GM12878 (cell line): ENCODE measurements around the gene NEAT1. TPM values are rescaled to one million over a fixed set of nuclear protein-coding genes. Genes with fewer than 3 reads are reported as not detected.

ENCODE experiments used
- BCL11A ChIP-seq: IDR thresholded peaks from 2 replicates; pipeline ENCODE4 v1.6.1; 2011; ENCODE audit warnings: low read depth, low read length
- CBFB ChIP-seq: IDR thresholded peaks from 2 replicates; pipeline ENCODE4 v1.6.1; 2016; ENCODE audit warnings: antibody characterized with exemption, low read depth
- EED ChIP-seq: sonication (generic); IDR thresholded peaks from 2 replicates; pipeline ENCODE4 v1.6.1; 2016; ENCODE audit warnings: antibody characterized with exemption, low read depth
- EGR1 ChIP-seq, 2 experiments: IDR thresholded peaks; 1 replicate in 1 of 2; 2 replicates in 1 of 2; pipeline ENCODE4 v1.6.1; 2011 to 2012; ENCODE audit warnings: low read depth in 2 of 2, low read length in 2 of 2, borderline replicate concordance in 1 of 2, mild to moderate bottlenecking in 1 of 2, moderate library complexity in 1 of 2
- GATAD2B ChIP-seq: fragments of 450-650 bp; conservative IDR thresholded peaks from 2 replicates; pipeline ENCODE4 v1.6.1; 2017; ENCODE audit warnings: low read depth, mild to moderate bottlenecking, moderate library complexity
- IRF4 ChIP-seq: IDR thresholded peaks from 2 replicates; pipeline ENCODE4 v1.6.1; 2011; ENCODE audit warnings: low read depth, low read length
- NR2C1 ChIP-seq: fragments of 450-650 bp; IDR thresholded peaks from 2 replicates; pipeline ENCODE4 v1.6.1; 2017; ENCODE audit warnings: antibody characterized with exemption, mild to moderate bottlenecking, moderate library complexity
- NRF1 ChIP-seq: conservative IDR thresholded peaks from 2 replicates; pipeline ENCODE4 v1.6.1; 2011; ENCODE audit warnings: mild to moderate bottlenecking, low read depth, low read length, improper control_type of control experiment
- PAX8 ChIP-seq: fragments of 450-650 bp; IDR thresholded peaks from 2 replicates; pipeline ENCODE4 v1.6.1; 2017; ENCODE audit warnings: mild to moderate bottlenecking, moderate library complexity
- RB1 ChIP-seq: fragments of 450-650 bp; formaldehyde crosslinking; IDR thresholded peaks from 2 replicates; pipeline ENCODE4 v1.6.1; 2017; ENCODE audit warnings: mild to moderate bottlenecking, borderline replicate concordance
- SIN3A ChIP-seq: IDR thresholded peaks from 2 replicates; pipeline ENCODE4 v1.6.1; 2012; ENCODE audit warnings: low read depth, low read length, improper control_type of control experiment
- SP1 ChIP-seq: IDR thresholded peaks from one replicate; pipeline ENCODE4 v1.6.1; 2011; ENCODE audit warnings: low read depth, low read length
- SREBF2 ChIP-seq: IDR thresholded peaks from 2 replicates; pipeline ENCODE4 v1.6.1; 2012; ENCODE audit warnings: mild to moderate bottlenecking, low read length
- TCF12 ChIP-seq: IDR thresholded peaks from 2 replicates; pipeline ENCODE4 v1.6.1; 2011; ENCODE audit warnings: low read depth, mild to moderate bottlenecking, low read length
- TCF3 ChIP-seq: IDR thresholded peaks from 2 replicates; pipeline ENCODE4 v1.6.1; 2012; ENCODE audit warnings: low read depth, mild to moderate bottlenecking, low read length, borderline replicate concordance; ENCODE audit not compliant: insufficient read depth
- polyA plus RNA-seq, 11 experiments: library from polyadenylated mRNA; depleted of rRNA in 4 of 11; unstranded in 6 of 11; stranded (reverse) in 5 of 11; fragments of >200 nt; fragmentation: Nextera tagmentation in 4 of 11; fragmentation: Illumina TruSeq in 1 of 11; extraction: Ambion mirVana in 4 of 11; extraction: Trizol in 1 of 11; gene quantifications; 1 replicate in 1 of 11; 2 replicates in 10 of 11; pipeline versions ENCODE4 v1.2.1 to v1.2.3, GENCODE V29; 2011 to 2016; ENCODE audit warnings: inconsistent platforms in 2 of 11, missing spikeins in 2 of 11, low read depth in 1 of 11
- total RNA-seq, 4 experiments: library from RNA; depleted of rRNA in 3 of 4; stranded (reverse); fragments of >200 nt in 3 of 4; fragmentation: Illumina TruSeq in 1 of 4; extraction: Trizol in 1 of 4; gene quantifications; 2 replicates each; pipeline versions ENCODE4 v1.2.1 to v1.2.3, GENCODE V29; 2013 to 2021
- TF ChIP-seq, protein P1 (sequence below): fragments of 450-650 bp; IDR thresholded peaks from 2 replicates; pipeline ENCODE4 v1.6.1; 2017; ENCODE audit warnings: mild to moderate bottlenecking, moderate library complexity
- TF ChIP-seq, protein P2 (sequence below): IDR thresholded peaks from 2 replicates; pipeline ENCODE4 v1.6.1; 2012; ENCODE audit warnings: low read depth, low read length, improper control_type of control experiment

The NEAT1 gene
- total and polyA plus RNA-seq, 10 of the 15 experiments (the other 5 are each of a cell fraction or from before 2014, with no cell fraction given) = 13.6 to 328 (median 69.4) TPM

DNA sequence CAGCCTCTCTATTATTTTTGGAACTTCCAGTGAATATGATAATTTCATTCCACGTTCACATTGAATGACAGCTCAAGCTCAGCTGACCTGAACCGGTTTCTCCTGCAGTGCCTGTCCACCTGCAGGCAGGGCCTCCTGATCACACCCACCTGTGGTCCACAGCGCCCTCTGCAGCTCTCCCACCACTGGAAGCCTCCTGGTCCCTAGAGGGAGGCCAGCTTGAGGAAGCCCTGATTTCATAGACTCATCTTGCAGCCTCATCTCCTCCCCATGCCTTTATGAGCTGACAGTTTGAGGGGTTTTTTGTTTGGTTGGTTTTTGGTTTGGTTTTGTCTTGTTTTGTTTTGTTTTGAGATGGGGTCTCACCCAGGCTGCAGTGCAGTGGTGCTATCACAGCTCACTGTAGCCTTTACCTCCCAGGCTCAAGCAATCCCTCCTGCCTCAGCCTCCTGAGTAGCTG lies 46.3 kb downstream of the NEAT1 start (continued):
- TF ChIP-seq, protein P1, sequence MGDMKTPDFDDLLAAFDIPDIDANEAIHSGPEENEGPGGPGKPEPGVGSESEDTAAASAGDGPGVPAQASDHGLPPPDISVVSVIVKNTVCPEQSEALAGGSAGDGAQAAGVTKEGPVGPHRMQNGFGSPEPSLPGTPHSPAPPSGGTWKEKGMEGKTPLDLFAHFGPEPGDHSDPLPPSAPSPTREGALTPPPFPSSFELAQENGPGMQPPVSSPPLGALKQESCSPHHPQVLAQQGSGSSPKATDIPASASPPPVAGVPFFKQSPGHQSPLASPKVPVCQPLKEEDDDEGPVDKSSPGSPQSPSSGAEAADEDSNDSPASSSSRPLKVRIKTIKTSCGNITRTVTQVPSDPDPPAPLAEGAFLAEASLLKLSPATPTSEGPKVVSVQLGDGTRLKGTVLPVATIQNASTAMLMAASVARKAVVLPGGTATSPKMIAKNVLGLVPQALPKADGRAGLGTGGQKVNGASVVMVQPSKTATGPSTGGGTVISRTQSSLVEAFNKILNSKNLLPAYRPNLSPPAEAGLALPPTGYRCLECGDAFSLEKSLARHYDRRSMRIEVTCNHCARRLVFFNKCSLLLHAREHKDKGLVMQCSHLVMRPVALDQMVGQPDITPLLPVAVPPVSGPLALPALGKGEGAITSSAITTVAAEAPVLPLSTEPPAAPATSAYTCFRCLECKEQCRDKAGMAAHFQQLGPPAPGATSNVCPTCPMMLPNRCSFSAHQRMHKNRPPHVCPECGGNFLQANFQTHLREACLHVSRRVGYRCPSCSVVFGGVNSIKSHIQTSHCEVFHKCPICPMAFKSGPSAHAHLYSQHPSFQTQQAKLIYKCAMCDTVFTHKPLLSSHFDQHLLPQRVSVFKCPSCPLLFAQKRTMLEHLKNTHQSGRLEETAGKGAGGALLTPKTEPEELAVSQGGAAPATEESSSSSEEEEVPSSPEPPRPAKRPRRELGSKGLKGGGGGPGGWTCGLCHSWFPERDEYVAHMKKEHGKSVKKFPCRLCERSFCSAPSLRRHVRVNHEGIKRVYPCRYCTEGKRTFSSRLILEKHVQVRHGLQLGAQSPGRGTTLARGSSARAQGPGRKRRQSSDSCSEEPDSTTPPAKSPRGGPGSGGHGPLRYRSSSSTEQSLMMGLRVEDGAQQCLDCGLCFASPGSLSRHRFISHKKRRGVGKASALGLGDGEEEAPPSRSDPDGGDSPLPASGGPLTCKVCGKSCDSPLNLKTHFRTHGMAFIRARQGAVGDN = no peak
- TF ChIP-seq NR2C1 (no peak), TCF12 (peak; percentile 58; the same call in 1 of the 2 replicates), SREBF2 (no peak), BCL11A (no peak), GATAD2B (no peak), EED (peak; percentile 88), TCF3 (peak; percentile 58; the same call in 1 of the 2 replicates), EGR1 (IDR thresholded peaks at IDR 0.05; ENCODE audit: borderline replicate concordance in 1 of 2, low read depth in 2 of 2, low read length in 2 of 2) (no peak), NRF1 (no peak), RB1 (peak; percentile 64; the same call in 1 of the 2 replicates), IRF4 (peak; percentile 47; the same call in 1 of the 2 replicates), CBFB (no peak), SP1 (no peak), PAX8 (no peak), SIN3A (no peak)
- TF ChIP-seq, protein P2, sequence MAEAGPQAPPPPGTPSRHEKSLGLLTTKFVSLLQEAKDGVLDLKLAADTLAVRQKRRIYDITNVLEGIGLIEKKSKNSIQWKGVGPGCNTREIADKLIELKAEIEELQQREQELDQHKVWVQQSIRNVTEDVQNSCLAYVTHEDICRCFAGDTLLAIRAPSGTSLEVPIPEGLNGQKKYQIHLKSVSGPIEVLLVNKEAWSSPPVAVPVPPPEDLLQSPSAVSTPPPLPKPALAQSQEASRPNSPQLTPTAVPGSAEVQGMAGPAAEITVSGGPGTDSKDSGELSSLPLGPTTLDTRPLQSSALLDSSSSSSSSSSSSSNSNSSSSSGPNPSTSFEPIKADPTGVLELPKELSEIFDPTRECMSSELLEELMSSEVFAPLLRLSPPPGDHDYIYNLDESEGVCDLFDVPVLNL = no peak
